Epidermal melanocyte (primary cell): ENCODE measurements around the gene PVRIG.
"Not testable (repeated sequence)": the region's sequence is repeated elsewhere in the genome, so short reads cannot be mapped to it uniquely, and the experiment has no call there.

ENCODE experiments used
- DNase-seq: peaks from one replicate; pipeline ENCODE4 v3.0.0; 2011; ENCODE audit warnings: low spot score; ENCODE audit not compliant: insufficient read length

Gene PVRIG

DNA sequence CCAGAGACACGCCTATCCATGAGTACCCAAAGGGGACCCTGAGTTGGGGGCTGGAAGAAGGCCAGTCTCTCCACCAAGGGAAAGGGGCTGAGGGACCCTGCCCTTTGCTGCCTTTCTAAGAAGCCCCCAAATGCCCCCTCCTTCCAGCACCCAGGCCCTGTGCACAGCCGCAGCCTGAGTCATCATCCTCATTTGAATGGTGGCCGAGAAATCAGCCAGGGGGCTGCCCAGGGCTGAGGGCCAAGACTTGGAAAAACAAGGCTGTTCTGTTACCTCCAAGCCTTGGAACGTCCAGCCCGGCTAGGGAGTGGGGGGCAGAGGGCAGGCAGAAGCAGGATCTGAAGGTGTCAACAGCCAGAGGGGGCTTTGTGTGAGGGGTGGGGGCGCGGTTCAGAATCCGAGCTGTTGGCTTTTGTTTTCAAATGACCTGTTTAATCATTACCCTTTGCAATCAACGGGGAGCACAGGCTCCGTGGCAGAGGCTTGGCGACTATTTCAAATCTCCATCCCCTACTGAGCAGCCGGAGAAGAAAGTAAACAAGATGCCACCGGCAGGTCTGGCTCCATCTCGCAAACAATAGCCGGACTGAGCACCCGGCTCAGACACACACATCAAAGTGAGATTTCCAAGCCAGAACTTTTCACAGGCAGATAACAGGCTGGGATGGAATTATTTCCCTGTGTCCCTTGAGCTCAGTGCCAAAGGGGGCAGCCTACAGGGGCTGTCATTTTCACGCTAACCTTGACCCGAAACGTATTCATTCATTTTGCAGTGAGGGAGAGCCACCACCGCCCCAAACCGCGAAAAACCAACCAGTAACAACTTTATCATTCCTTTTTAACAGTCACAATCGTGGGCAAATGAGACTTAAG lies 50.5 kb downstream of the PVRIG start:
- DNase-seq = not testable (repeated sequence)
